Stimulated activated CD4-positive, alpha-beta T cell treated with anti-CD3 and anti-CD28 coated beads, TNF-alpha, amount 100 ng/mL, for 4 hours (primary cell): Measurements from ENCODE around the gene PYDC2.
"Not testable (repeated sequence)": the region's sequence is repeated elsewhere in the genome, so short reads cannot be mapped to it uniquely, and the experiment has no call there.

Source experiments
- DNase-seq, 3 experiments: peaks; one replicate each; pipeline ENCODE4 v3.0.0-alpha.2; 2020; ENCODE audit warnings: low read depth in 3 of 3

The PYDC2 gene

GRCh38 chr3:191470080-191470479 is 9.1 kb downstream of the PYDC2 start:
- no peak for DNase-seq

- DNase-seq: no peak
Observed at GRCh38 chr3:191470545-191470944, 9.6 kb downstream of the PYDC2 start.

- DNase-seq: no peak
Observed at GRCh38 chr3:191473661-191474198, 12.8 kb downstream of the PYDC2 start.

- DNase-seq: no peak
Observed at GRCh38 chr3:191476066-191476772, 15.3 kb downstream of the PYDC2 start.

- DNase-seq: not testable (repeated sequence)
Observed at GRCh38 chr3:191483994-191484393, 23.0 kb downstream of the PYDC2 start.

GRCh38 chr3:191484461-191484860 is 23.5 kb downstream of the PYDC2 start:
- no peak for DNase-seq

- no peak for DNase-seq
Observed at GRCh38 chr3:191492601-191493000, 31.6 kb downstream of the PYDC2 start.

GRCh38 chr3:191493336-191493735 is 32.4 kb downstream of the PYDC2 start:
- DNase-seq: no peak

GRCh38 chr3:191499307-191500080 is 38.5 kb downstream of the PYDC2 start:
- DNase-seq: no peak

GRCh38 chr3:191500892-191501291 is 39.9 kb downstream of the PYDC2 start:
- no peak for DNase-seq

- no peak for DNase-seq
Observed at GRCh38 chr3:191502583-191502982, 41.6 kb downstream of the PYDC2 start.

GRCh38 chr3:191509078-191509477 is 48.1 kb downstream of the PYDC2 start:
- DNase-seq: no peak
